ENCODE results near the gene GPX6.

The GPX6 gene

GRCh38 chr6:28553986-28554881 lies 38.6 kb upstream of the GPX6 start (continued):
- no peak for TF ChIP-seq ESRRG (CRISPR knock-in tag; IDR thresholded peaks at IDR 0.05)
- TF ChIP-seq PATZ1 (CRISPR knock-in tag; IDR thresholded peaks at IDR 0.05; ENCODE audit: borderline replicate concordance): no peak
- TF ChIP-seq TCF4 (CRISPR knock-in tag; IDR thresholded peaks at IDR 0.05; ENCODE audit: borderline replicate concordance): no peak
- TF ChIP-seq OSR1 (CRISPR knock-in tag; IDR thresholded peaks at IDR 0.05): no peak
- TF ChIP-seq ARNTL (CRISPR knock-in tag; IDR thresholded peaks at IDR 0.05; ENCODE audit: borderline replicate concordance, low read depth): no peak
- no peak for TF ChIP-seq CSRNP3 (CRISPR knock-in tag; IDR thresholded peaks at IDR 0.05)
- TF ChIP-seq SNAI2 (CRISPR knock-in tag; IDR thresholded peaks at IDR 0.05): no peak
- no peak for TF ChIP-seq ZC3H10 (CRISPR knock-in tag; IDR thresholded peaks at IDR 0.05)

GRCh38 chr6:28553384-28553985 lies 37.9 kb upstream of the GPX6 start:
- no peak for ATAC-seq
- TF ChIP-seq TSHZ2 (CRISPR knock-in tag; IDR thresholded peaks at IDR 0.05): no peak
- no peak for TF ChIP-seq GLIS3 (CRISPR knock-in tag; IDR thresholded peaks at IDR 0.05)
- TF ChIP-seq RARB (CRISPR knock-in tag; IDR thresholded peaks at IDR 0.05): no peak
- no peak for TF ChIP-seq ZNF565 (CRISPR knock-in tag; conservative IDR thresholded peaks at IDR 0.05; ENCODE audit: low read depth)
- TF ChIP-seq SNAI2 (CRISPR knock-in tag; IDR thresholded peaks at IDR 0.05): no peak
- TF ChIP-seq ZNF70 (CRISPR knock-in tag; IDR thresholded peaks at IDR 0.05): no peak
- TF ChIP-seq CSDC2 (CRISPR knock-in tag; IDR thresholded peaks at IDR 0.05): no peak
- TF ChIP-seq BACH2 (CRISPR knock-in tag; IDR thresholded peaks at IDR 0.05; ENCODE audit: borderline replicate concordance): no peak
- TF ChIP-seq CSRNP3 (CRISPR knock-in tag; IDR thresholded peaks at IDR 0.05): no peak
- no peak for TF ChIP-seq ARNTL (CRISPR knock-in tag; IDR thresholded peaks at IDR 0.05; ENCODE audit: borderline replicate concordance, low read depth)
- TF ChIP-seq OSR1 (CRISPR knock-in tag; IDR thresholded peaks at IDR 0.05): no peak
- TF ChIP-seq TCF4 (CRISPR knock-in tag; IDR thresholded peaks at IDR 0.05; ENCODE audit: borderline replicate concordance): no peak
- TF ChIP-seq ISL1 (CRISPR knock-in tag; IDR thresholded peaks at IDR 0.05): no peak
- TF ChIP-seq POU6F1 (CRISPR knock-in tag; IDR thresholded peaks at IDR 0.05; ENCODE audit: borderline replicate concordance, low read depth): no peak
- TF ChIP-seq ZFP30 (CRISPR knock-in tag; IDR thresholded peaks at IDR 0.05): no peak
- no peak for TF ChIP-seq PPARA (CRISPR knock-in tag; IDR thresholded peaks at IDR 0.05; ENCODE audit: borderline replicate concordance)
- no peak for TF ChIP-seq PATZ1 (CRISPR knock-in tag; IDR thresholded peaks at IDR 0.05; ENCODE audit: borderline replicate concordance)
- no peak for TF ChIP-seq ZNF8 (CRISPR knock-in tag; IDR thresholded peaks at IDR 0.05)
- no peak for TF ChIP-seq CREB5 (CRISPR knock-in tag; IDR thresholded peaks at IDR 0.05; ENCODE audit: low read depth)
